GM18519 (cell line): Measurements from ENCODE around the gene ZNF513.
"Not testable (repeated sequence)": the region's sequence is repeated elsewhere in the genome, so short reads cannot be mapped to it uniquely, and the experiment has no call there.

Experiments used
- ATAC-seq: cut with Tn5 transposase; IDR thresholded peaks from one replicate; pipeline ENCODE4 v1.9.1; 2021; ENCODE audit warnings: mild to moderate bottlenecking, moderate library complexity; ENCODE audit not compliant: unreplicated experiment, low FRiP score

The ZNF513 gene, protein sequence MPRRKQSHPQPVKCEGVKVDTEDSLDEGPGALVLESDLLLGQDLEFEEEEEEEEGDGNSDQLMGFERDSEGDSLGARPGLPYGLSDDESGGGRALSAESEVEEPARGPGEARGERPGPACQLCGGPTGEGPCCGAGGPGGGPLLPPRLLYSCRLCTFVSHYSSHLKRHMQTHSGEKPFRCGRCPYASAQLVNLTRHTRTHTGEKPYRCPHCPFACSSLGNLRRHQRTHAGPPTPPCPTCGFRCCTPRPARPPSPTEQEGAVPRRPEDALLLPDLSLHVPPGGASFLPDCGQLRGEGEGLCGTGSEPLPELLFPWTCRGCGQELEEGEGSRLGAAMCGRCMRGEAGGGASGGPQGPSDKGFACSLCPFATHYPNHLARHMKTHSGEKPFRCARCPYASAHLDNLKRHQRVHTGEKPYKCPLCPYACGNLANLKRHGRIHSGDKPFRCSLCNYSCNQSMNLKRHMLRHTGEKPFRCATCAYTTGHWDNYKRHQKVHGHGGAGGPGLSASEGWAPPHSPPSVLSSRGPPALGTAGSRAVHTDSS

DNA sequence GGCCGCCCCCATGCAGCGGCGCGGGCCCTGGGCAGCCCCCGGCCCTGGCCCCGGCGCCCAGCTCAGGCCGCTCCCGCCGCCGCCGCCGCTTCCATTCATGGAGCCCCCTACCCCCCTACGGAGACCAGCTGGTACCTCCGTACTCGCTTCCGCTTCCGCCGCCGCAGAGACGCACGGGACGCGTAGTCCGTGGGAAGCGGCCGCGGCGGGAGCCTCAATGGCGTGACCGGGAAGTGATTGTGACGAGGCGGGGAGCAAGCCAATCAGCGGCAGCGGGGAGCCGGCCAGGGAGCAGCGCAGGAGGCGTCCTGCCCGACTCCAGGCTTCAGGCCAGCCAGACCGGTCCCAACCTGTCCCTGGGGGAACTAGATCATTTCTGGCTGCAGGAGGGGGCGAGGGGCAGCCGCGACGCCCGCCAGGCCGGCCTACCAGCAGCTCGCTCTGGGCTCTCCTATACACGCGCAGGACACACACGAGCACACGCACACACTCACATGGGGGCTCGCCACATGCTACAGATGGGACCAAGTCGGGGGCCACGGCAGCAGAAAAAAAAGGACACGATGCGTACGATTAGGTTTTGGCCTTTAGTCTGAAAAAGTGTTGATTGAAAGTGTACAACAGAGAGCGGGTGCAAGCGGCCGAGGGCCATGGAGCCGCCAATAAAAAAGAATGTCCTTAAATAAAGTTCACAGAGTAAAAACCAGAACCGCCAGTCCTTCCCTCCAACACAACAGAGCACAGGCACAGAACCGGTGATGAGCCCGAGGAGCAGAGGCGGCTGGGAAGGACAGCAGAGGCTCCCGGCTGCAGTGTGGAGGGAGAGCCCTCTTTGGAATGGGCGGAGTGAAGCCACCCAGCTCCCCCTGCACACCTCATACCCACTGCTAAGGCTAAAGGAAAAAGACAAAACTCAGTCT, at the start of gene ZNF513:
ZNF513 (minus strand) TSS at position 109 of the 920 bp plus-strand sequence. CDS start 208 bp downstream, outside the sequence.
- peak; percentile 66 for ATAC-seq

- ATAC-seq: peak; percentile 42
These were observed 48.5 kb upstream of the ZNF513 start for GRCh38 chr2:27428978-27429541.

DNA sequence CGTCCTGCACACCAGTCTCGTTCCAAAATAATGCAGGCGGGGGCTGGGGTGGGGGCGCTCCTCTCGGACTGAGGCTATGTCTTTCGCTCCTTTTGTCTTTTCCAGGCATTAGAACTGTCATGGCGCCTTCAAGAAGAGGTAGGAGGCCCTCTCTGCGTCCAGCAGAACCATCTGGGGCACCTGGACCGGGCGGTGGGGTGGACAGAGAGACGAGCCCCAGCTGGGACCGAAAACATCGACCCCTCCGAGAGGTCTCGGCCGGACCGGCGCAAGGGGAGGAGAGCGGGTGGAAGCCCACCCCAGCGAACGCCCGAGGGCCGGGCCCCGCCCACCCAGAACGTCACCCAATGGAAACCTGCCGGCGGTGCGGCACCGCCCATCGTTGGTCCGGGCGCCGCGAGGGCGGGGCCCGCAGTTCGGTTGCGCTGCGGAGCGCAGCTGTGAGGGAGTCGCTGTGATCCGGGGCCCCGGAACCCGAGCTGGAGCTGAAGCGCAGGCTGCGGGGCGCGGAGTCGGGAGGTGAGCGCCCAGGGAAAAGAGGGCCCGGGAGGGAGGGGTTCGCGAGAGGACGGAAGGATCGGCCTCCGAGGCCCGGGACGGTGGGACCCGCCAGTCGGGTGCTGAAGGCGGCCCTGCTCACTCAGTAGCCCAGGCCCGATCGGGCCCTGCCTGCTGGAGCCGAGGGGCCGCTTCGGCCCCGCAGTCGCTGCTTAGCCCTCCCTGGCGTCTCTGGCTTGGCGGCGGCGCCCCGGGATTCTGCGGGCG, 47.9 kb upstream of the ZNF513 start, which contains the start of gene NRBP1:
NRBP1 (plus strand) TSS at position 419 of the 765 bp plus-strand sequence. CDS start 4,643 bp downstream, outside the sequence.
- peak; percentile 72 for ATAC-seq

DNA sequence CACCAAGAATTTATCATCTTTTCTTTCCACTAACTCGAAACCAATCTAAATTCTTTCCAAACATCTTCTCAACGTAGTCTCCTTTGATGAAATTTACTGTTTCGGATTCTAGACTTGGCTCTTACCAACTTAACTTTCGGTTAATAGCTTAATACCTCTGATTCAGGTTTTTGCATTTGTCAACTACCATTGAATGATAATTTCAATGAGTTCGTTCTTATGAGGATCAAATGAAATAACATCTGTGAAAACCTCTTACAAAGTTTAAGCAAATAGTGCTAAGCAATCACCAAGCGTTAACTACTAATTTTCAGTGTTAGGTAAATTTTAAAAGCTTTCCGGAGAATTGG, 47.3 kb upstream of the ZNF513 start:
- ATAC-seq: no peak

GRCh38 chr2:27425039-27425438, 44.5 kb upstream of the ZNF513 start:
- ATAC-seq: not testable (repeated sequence)

DNA sequence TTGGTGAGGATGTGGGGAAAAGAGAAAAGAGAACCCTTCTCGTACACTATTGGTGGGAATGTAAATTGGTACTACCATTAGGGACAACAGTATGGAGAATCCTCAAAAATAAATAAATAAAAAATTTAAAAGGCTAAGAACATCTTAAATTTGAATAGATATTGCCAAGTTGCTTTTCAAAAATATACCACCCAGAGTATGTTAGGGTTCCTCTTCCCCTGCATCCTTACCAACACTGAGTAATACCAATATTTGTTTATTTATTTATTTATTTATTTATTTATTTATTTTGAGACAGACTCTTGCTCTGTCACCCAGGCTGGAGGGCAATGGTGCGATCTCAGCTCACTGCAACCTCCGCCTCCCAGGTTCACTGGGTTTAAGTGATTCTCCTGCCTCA, 42.4 kb upstream of the ZNF513 start:
- ATAC-seq: no peak

DNA sequence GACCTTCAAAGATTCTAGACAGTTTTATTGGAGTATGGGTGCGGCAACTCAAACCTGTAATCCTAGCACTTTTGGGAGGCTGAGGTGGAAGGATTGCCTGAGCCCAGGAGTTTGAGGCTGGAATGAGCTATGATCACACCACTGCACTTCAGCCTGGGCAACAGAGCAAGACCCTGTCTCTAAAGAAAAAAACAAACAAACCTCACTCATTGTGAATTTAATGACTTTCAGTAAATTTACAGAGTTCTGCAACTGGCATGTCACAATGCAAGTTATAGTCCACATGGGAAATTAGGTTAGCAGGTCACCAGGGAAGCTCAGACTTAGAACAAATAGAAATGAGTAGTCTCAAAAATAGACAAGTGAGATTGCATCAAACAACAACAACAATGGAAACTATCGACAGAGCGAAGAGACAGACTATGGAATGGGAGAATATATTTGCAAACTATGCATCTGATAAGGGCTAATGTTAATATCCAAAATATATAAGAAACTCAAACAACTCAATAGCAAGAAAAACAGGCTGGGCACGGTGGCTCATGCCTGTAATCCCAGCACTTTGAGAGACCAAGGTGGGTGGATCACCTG, 41.2 kb upstream of the ZNF513 start:
- ATAC-seq: no peak

- no peak for ATAC-seq
These were observed 40.5 kb upstream of the ZNF513 start for GRCh38 chr2:27420996-27421395.

DNA sequence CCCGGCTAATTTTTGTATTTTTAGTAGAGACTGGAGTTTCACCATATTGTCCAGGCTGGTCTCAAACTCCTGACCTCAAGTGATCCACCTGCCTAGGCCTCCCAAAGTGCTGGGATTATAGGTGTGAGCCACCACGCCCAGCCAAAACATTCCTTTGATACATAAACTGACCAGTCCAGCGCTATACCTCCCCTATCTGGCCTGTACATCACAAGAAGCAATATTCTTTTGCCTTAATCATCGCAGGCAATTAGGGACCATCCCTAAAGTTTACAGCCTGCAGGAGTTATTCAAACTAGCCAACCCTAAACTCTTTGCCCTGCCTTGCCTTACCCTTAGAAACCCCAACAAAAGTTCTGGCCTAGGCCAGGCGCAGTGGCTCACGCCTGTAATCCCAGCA, 35.6 kb upstream of the ZNF513 start:
- no peak for ATAC-seq

DNA sequence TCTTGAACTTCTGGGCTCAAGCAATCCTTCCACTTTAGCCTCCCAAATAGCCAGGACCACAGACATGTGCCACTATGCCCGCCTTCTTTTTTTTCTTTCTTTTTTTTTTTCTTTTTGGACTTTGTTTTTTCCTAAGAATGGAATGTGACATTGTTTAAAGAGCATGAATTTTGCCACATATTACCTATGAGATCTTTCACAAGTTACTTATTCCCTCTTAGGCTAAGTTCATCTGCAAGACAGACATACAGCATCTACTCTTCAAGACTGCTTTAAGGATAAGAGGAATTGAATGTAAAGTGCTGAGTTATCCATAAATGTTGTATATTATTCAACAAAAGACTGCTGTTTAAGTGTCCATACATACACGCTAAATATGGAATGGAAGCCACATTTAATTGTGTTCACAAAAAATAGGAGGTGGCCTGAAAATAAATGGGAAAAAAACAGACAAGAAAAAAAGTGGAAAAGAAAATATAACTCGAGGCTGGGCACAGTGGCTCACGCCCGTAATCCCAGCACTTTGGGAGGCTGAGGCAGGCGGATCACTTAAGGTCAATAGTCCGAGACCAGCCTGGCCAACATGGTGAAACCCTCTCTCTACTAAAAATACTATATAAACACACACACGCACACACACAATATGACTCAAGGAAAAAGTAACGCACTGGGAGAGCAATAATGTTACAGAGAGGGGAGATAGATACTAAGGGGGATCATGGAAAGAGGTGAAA, 32.1 kb upstream of the ZNF513 start:
- no peak for ATAC-seq

GRCh38 chr2:27409321-27410073, 29.0 kb upstream of the ZNF513 start, which contains the start of gene PPM1G:
Gene PPM1G (minus strand): TSS chr2:27409591. CDS start chr2:27409422, 169 bp downstream.
- peak; percentile 74 for ATAC-seq

DNA sequence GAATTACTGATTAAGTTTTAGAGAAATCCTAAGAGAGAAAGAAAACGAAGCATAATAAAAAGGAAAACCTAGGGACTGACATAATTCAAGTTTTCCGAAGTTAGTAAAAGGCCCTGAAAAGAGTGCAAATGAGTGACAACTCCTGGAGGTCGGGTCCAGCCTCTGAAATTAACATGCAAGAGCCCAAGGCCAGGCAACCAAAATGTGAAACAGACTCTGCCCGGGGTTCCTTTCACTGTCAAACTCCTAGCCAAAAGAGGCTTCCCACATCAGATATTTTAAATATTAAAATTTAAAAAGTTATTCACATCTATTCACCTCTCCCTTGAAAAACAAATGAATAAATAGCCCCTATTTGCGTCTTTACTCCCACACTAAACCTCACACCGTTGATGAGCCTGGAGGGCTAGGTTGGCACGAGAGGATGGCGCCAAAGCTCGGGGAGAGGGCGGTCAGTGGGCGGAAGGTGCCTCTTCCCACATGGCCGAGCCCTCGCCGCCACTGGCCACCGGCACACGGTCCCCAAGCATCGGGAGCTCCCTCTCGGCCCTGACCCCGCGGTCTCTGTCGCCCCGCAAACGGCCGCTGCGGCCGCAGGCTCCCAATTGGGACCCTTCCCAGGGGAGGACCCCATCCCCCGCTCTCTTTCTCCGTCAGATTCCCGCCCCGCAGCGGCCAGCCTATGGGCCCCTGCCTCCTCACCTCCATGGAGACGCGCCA, 28.2 kb upstream of the ZNF513 start:
- ATAC-seq: peak; percentile 12

DNA sequence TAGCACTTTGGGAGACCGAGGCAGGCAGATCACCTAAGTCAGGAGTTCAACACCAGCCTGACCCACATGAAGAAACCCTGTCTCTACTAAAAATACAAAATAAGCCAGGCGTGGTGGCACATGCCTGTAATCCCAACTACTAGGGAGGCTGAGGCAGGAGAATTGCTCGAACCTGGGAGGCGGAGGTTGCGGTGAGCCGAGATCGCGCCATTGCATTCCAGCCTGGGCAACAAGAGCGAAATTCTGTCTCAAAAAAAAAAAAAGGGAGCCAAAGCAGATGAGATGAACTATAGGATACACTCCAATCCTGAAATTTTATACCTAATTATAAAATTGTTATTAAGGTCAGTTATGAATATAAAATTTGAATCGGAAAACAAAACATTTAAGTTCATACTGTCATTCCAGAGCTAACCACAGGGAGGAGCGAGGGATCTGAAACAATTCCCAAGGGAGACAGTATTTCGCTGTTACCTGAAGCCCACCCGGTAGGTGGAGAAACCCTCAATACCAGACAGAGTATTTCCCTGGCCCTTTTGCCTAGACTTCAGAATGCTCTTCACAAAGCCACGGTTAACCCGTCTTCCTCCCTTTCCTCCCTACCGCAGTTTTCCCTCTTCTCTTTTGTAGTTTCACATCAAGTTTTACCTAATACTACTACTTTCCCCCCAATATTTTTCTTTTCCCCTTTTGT, 27.4 kb upstream of the ZNF513 start:
- ATAC-seq: no peak

DNA sequence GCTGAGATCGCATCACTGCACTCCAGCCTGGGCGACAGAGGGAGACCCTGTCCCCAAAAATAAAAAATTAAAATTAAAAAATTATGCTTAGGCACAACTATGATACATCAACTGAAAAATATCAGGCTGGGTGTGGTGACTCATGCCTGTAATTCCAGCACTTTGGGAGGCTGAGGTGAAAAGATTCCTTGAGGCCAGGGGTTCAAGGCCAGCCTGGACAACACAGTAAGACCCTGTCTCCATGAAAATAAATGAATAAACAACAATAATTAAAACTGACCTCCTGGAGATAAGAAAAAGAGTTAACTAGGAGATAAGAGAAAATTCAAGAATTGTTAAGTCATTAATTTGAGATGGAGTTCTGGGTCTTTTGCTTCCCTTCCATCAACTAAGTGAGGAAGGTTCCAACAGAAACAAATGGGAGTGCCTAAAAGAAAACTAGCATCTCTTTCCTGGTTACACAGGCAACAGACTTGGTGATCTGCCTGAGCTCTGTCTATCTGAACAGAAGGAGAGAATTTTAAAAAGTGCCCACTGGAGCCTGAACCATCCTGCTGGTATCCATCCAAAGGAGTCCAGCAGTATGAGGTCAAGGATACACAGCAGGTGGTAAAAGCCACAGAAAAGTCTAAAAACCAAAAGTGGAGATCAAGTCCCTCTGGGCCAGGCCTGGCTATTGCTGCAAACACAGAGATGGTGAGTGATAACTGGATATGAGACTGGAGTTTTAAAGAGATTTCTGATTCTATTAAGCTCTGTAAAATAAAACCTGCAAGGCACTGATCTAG, 20.0 kb upstream of the ZNF513 start:
- no peak for ATAC-seq

DNA sequence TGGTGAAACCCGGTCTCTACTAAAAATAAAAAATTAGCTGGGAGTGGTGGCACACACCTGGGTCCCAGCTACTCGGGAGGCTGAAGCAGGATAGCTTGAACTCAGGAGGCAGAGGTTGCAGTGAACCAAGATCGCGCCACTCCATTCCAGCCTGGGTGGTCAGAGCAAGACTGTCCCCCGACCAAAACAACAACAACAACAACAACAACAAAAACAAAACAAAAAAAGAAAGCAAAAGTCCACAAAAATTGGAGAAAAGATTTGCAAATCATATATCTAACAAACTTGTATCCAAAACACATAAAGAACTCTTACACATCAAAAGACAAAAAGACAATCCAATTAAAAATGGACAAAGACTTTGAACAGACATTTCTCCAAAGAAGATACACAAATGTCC, 18.4 kb upstream of the ZNF513 start:
- no peak for ATAC-seq

DNA sequence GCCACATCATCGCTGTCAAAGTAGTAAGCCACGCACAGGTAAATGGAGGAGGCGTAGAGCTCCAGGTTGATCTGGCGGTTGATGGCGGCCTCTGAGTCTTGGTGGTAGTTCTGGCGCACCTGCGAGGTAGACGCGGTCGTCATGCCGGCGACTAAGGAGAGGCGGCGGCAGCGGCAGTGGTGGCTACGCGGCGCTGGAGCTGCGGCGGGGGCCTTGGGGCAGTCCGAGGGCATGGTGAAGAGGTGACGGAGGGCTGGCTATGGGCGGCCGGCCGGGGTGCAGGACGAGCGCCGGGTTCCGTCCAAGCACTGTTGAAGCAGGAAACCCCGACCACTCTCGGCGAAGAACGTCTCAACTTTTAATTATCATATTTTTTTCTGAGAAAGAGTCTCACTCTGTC, 12.7 kb upstream of the ZNF513 start:
- no peak for ATAC-seq
